Activated gamma-delta T cell treated with Interleukin-2 at 50 U/mL for 16 hours (primary cell): ENCODE results near the gene F2.
"Not testable (repeated sequence)": the region's sequence is repeated elsewhere in the genome, so short reads cannot be mapped to it uniquely, and the experiment has no call there.

Experiments used
- DNase-seq: peaks from one replicate; pipeline ENCODE4 v3.0.0-alpha.2; 2020

F2 gene

GRCh38 chr11:46719048-46719542 is at the start of gene F2:
F2 (plus strand) TSS chr11:46719213; CDS start chr11:46719236, 23 bp downstream.
- DNase-seq: no peak

DNA sequence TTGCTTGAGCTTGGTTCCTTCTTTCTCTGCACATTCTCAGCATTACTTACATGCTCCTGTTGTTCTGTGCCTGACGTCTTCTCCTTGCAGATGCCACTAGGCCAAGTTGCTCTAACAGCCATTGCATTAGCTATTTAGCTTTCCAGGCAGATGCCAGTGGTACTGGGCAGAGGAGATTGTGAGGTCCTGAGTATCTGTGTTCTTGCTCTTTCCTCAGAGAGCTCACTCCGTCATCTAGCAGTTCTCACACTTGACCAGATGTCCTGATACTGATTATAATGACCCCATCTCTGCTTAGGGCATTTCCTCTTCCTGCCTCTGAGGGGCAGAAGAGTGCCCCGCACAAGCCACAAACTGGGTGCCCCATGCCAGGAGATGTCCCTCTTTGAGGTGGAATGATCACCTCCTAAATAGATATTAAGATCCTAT is 49.3 kb upstream of the F2 start:
- no peak for DNase-seq

DNA sequence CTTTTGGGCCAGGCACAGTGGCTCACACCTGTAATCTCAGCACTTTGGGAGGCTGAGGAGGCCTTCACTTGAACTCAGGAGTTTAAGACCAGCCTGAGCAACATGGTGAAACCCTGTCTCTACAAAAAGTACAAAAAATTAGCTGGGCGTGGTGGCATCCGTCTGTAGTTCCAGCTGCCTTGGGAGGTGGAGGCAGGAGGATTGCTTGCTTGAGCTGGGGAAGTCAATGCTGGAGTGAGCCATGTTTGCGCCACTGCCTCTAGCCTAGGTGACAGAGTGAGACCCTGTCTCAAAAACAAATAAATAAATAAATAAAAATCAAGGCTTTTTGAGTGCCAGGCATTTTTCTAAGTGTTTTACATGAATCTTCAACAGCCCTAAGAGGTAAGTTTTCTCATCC is 48.5 kb upstream of the F2 start:
- DNase-seq: not testable (repeated sequence)

- DNase-seq: no peak
Observed at GRCh38 chr11:46671958-46672315, 47.1 kb upstream of the F2 start.

GRCh38 chr11:46672381-46672839 is 46.6 kb upstream of the F2 start:
- no peak for DNase-seq

DNA sequence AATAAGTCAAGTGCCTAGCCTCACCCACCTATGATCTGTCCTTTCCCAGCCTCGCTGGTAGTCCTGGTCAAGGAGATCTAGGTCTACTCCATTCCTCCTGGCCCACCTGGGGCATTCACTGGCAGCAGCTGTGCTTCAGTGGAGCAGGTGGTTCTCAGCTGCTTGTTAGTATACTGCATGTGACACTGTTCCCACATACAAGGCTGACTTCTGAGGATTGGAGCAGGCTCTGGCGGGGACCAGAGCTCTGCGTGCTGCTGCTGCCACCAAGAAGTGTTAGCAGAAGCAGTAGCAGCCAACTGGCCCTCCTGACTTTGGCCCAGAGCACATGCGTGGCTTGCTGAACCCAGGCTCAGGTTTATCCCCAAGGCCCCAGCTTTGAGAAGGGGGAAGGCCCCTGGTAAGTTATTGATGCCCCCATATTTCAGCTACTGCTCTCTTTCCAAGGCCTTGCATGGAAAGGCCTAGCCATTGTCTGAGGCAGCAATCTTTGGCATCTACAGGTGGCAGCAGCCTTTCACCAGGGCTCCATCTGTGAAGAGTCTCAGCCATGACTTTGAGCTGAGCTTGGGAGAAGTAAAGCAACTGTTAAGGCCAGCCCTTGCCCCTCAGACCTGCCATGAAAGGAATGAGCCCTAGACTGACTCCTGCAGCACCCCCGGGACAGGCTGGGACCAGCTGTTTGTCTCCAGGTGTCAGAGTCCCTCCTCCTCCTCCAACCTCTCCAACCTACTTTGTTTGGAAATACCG is 45.1 kb upstream of the F2 start:
- DNase-seq: no peak

DNA sequence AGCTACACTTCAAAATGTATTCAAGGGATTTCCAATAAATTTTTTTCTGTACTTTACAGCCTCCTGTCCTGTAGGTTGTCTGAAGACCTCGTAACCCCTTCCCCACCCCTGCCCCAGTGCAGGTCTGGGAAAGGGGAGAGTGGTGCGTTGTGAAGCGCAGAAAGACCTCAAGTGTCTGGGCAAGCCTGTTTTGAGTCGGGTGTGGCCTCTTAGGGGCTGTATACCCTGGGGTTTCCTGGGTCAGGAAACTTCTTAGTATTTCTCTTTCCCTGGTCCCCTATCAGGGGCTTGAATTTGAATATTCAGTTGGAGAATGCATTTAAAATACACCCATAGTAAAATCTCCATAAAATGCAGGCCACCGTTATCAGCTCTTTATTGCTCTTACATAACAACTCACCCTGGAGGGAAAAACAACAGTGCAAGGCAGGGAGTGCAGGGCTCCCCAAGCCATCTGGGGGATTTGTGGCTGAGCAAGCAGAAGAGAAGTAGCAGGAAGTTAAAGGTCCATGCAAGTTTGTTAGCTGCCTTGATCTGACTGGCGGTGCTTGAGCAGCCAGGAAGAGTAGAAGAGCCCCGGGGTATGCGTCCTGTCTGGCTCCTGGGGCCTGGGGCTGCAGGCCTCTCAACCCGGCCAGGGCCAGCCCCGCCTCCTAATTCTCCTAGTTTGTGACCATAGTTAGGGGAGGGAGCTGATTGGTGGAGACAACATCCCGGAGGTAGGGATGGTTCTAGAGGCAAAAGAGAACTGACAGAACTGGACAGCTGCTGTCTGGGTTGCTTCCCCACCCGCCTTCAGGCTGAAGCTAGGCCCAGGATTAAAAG is 44.3 kb upstream of the F2 start:
- no peak for DNase-seq

- no peak for DNase-seq
Observed at GRCh38 chr11:46675288-46675851, 43.6 kb upstream of the F2 start.

- DNase-seq: no peak
Observed at GRCh38 chr11:46675949-46676348, 43.1 kb upstream of the F2 start.

DNA sequence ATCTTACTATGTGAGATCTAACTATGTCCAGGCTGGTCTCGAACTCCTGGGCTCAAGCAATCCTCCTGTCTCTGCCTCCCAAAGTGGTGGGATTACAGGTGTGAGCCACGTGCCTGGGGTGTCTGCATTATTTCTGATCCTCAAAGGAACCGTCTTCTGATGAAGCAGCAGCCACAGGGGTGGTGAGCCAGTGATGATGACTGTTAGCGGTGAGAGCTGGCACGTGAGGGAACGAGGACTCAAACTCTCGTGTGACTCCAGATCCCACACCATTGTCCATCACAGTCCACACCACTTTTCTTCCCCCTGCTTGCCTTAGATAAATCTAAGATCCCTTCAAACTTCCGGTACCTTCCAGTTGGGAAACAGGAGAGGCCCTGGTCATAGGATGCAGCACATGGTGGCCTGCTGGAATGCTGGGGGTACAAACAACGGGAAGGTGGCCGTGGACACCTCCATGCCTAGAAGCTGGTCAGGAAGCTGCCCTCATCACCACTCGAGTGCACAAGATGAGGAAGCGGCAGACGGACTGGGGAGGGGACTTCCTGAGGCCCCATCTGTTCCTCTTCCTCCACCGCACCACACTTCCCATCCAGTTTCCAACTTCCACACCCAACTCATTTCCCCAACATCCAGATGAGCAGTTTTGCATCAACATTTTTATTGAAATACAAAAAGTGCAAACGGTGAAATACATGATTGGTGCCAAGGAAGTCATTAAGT is 42.4 kb upstream of the F2 start:
- no peak for DNase-seq

- DNase-seq: no peak
Observed at GRCh38 chr11:46677169-46677568, 41.8 kb upstream of the F2 start.

DNA sequence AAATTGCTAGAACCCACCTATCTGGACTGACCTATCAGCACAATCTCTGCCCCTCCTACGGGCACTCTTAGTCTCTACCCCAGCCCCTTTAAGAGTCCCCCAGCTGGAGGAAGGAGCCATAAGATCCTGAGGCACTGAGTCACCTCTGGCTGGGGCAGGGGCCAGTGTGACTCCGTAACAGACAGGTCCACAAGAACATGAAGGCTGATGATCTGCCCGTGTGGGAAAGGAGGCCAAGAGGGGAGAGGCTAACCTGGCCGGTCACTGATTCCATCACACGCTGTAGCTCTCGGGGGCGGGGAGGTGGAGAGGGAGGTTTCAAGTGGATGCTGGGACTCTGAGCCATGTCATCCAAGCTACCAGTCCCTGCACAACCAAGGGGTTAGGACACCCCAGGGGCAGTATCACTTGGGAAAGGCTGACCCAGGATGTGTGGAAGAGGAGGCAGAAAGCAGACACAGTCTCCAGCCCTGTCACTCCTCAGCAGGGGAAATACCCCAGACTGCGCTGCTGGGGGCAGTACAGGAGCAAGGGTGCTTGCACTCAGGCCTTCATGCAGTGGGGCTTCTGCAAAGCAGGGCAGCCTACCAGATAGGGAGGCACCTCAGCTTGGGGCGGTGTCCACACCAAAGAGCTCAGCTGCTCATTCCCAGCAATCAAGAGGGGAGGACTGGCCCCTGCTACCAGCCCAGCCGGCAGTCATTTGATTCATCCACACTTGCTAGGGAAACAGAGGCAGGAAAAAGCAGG is 40.8 kb upstream of the F2 start:
- DNase-seq: no peak

DNA sequence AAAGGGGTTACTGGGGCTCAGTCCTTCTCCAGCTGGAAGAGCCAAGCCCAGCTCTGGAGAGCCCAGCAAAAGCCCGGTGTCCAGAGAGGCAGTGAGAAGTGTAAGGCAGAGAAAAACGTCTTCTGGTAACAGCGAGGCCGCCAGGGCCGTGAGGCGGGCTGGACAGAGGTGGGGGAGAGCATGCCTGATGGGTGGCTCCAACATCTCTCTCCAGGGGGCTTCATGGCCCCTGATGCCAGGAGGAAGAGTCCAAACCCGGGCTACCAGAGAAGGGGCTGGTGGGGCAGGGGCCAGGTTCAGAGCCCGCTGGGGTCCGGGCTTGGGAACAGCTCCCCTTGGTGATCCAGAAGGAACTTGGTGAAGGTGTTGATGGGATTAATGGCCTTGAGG is 40.3 kb upstream of the F2 start:
- no peak for DNase-seq

GRCh38 chr11:46679241-46680163 is 39.5 kb upstream of the F2 start:
- no peak for DNase-seq

DNA sequence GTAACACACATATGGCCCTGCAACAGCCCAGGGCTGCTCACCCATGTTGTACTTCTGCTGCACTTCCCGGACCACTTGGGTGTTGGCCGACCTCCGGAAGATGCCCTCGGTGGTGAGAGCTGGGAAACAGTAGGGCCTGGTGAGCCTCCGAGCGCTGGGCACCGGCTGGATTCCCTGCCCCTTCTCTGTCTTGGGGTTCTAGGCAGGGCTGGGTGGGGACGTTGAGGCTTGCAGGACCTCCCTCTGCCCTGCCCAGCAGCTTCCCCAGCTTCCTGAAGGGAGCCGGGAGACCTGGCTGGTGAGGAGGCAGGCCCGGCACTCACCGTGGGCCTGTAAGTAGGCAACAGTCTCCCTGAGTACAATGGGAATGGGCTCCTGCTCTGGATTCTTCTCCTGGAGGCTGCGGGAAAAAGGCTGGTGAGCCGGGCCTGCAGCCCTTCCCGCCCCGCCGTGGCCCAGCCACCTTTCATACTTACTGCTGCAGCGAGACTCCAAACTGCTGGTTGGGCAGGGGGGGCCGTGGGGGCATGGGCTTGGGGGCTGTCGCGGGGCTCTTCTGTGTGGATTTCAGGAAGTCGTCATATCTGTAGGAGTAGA is 38.8 kb upstream of the F2 start:
- no peak for DNase-seq

DNA sequence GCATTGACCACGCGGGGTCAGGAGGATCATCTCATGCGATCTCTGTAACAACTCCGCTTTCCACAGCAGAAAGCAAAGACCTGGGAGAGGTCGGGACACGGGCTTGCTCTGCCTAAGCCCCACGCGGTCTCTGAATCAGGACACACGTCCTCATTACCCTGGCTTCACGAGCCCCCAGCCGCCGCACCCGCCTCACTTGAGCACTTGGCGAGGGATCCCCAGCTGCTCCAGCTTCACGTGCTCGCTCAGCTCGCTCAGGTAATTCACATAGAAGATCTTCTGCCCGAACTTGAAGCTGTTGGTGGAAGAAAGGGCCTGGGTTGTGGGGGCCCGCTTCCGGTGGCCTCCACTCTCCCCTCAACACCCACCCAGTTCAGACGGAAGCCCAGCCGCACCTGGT is 38.2 kb upstream of the F2 start:
- DNase-seq: no peak

- no peak for DNase-seq
Observed at GRCh38 chr11:46681814-46682213, 37.2 kb upstream of the F2 start.

- DNase-seq: no peak
Observed at GRCh38 chr11:46682773-46683752, 36.0 kb upstream of the F2 start.

- DNase-seq: no peak
Observed at GRCh38 chr11:46684367-46684766, 34.6 kb upstream of the F2 start.
